Activated CD4-positive, alpha-beta T cell treated with anti-CD3 and anti-CD28 coated beads for 1 hour (primary cell): Measurements from ENCODE around the gene IDH2.

Source experiments
- DNase-seq: peaks from one replicate; pipeline ENCODE4 v3.0.0-alpha.2; 2020

The IDH2 gene

GRCh38 chr15:90062462-90062932, 39.8 kb downstream of the IDH2 start:
- DNase-seq: no peak

GRCh38 chr15:90062023-90062442, 40.2 kb downstream of the IDH2 start:
- no peak for DNase-seq

- no peak for DNase-seq
These were observed 41.5 kb downstream of the IDH2 start for GRCh38 chr15:90060797-90061196.

- peak; percentile 29 for DNase-seq
These were observed 42.9 kb downstream of the IDH2 start for GRCh38 chr15:90059208-90059985.

GRCh38 chr15:90058775-90059174, 43.5 kb downstream of the IDH2 start:
- DNase-seq: no peak

- no peak for DNase-seq
These were observed 44.0 kb downstream of the IDH2 start for GRCh38 chr15:90058308-90058707.

- no peak for DNase-seq
These were observed 45.7 kb downstream of the IDH2 start for GRCh38 chr15:90056529-90056928.

- DNase-seq: no peak
These were observed 47.1 kb downstream of the IDH2 start for GRCh38 chr15:90055182-90055581.

GRCh38 chr15:90054618-90055097, 47.6 kb downstream of the IDH2 start:
- DNase-seq: no peak

- DNase-seq: no peak
These were observed 48.4 kb downstream of the IDH2 start for GRCh38 chr15:90053685-90054466.

GRCh38 chr15:90051874-90052273, 50.4 kb downstream of the IDH2 start:
- DNase-seq: no peak

- DNase-seq: no peak
These were observed 52.3 kb downstream of the IDH2 start for GRCh38 chr15:90049666-90050604.

GRCh38 chr15:90049030-90049429, 53.2 kb downstream of the IDH2 start:
- DNase-seq: no peak

GRCh38 chr15:90047956-90048575, 54.2 kb downstream of the IDH2 start:
- DNase-seq: no peak

- DNase-seq: no peak
These were observed 55.3 kb downstream of the IDH2 start for GRCh38 chr15:90046911-90047392.

GRCh38 chr15:90046289-90046688, 56.0 kb downstream of the IDH2 start:
- no peak for DNase-seq

GRCh38 chr15:90044916-90045371, 57.3 kb downstream of the IDH2 start:
- no peak for DNase-seq

- DNase-seq: no peak
These were observed 58.1 kb downstream of the IDH2 start for GRCh38 chr15:90044191-90044590.

GRCh38 chr15:90043530-90044010, 58.7 kb downstream of the IDH2 start:
- DNase-seq: no peak

- DNase-seq: no peak
These were observed 59.3 kb downstream of the IDH2 start for GRCh38 chr15:90042766-90043529.

- DNase-seq: no peak
These were observed 59.9 kb downstream of the IDH2 start for GRCh38 chr15:90042356-90042755.
